A673 (cell line): ENCODE results near the gene TTBK2.

ENCODE experiments used
- EZH2 ChIP-seq: fragments of 200-600 bp; sonication (generic); IDR thresholded peaks from 2 replicates; pipeline ENCODE4 v1.6.1; 2017; ENCODE audit warnings: borderline replicate concordance, low read depth, mild to moderate bottlenecking, mixed read lengths, antibody characterized with exemption, low read length; ENCODE audit not compliant: poor library complexity, severe bottlenecking
- TF ChIP-seq, protein P1 (sequence below): fragments of 300-800, 200-600 bp; sonication (generic); conservative IDR thresholded peaks from 2 replicates; pipeline ENCODE4 v1.5.1; 2017; ENCODE audit warnings: low read depth, mild to moderate bottlenecking, antibody characterized with exemption, low read length, moderate library complexity, mixed read lengths

DNA sequence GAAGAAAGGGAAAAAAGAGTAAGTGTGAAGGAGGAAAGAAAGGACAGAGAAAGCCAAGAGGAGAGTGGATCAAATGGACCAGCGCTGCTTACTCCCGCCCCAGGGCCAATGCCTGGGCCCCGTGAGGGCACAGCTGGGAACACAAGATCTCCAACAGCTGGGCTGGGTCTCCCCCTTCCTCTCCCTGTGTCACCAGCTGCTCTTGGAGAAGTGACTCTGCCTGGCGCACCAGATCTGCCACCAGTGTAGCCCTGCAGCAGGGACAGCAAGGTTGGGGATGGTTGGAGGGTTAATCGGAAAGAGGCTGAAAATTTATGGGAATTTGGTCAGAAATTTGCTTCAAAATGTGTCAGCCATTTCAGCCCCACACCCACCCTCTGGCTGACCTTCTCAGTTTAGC is 192.0 kb downstream of the TTBK2 start:
- TF ChIP-seq, protein P1, sequence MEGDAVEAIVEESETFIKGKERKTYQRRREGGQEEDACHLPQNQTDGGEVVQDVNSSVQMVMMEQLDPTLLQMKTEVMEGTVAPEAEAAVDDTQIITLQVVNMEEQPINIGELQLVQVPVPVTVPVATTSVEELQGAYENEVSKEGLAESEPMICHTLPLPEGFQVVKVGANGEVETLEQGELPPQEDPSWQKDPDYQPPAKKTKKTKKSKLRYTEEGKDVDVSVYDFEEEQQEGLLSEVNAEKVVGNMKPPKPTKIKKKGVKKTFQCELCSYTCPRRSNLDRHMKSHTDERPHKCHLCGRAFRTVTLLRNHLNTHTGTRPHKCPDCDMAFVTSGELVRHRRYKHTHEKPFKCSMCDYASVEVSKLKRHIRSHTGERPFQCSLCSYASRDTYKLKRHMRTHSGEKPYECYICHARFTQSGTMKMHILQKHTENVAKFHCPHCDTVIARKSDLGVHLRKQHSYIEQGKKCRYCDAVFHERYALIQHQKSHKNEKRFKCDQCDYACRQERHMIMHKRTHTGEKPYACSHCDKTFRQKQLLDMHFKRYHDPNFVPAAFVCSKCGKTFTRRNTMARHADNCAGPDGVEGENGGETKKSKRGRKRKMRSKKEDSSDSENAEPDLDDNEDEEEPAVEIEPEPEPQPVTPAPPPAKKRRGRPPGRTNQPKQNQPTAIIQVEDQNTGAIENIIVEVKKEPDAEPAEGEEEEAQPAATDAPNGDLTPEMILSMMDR = no peak
- no peak for TF ChIP-seq EZH2
